ENCODE data around the gene SRC.

DNA sequence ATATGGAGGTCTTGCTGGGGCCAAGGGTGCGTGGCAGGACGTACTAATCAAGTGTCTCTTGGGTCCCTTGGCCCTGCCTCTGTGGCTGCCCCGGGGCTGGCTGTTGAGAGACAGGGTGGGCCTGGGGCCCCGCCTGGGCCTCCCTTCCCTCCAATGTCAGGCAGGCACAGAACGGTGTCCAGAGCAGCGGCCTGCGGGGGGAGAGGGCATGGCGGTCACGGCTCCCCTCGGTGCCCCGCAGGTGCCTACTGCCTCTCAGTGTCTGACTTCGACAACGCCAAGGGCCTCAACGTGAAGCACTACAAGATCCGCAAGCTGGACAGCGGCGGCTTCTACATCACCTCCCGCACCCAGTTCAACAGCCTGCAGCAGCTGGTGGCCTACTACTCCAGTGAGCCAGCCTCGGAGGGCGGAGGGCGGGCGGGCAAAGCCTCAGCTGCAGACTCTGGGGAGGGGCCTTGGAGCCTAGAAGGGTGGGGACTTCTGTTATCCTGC lies 50.0 kb downstream of the SRC start:
- TF ChIP-seq EZH2 (IDR thresholded peaks at IDR 0.05) (no peak), POLR2AphosphoS5 (IDR thresholded peaks at IDR 0.05; ENCODE audit: borderline replicate concordance, low read depth, low read length) (no peak), FOXP2 (optimal IDR thresholded peaks at IDR 0.05; ENCODE audit: control extremely low read depth, extremely low read length, insufficient read depth) (no peak)
